HG03060 (cell line): ENCODE measurements around the gene DOCK1.
"Not testable (repeated sequence)": the region's sequence is repeated elsewhere in the genome, so short reads cannot be mapped to it uniquely, and the experiment has no call there.

Source experiments
- ATAC-seq: cut with Tn5 transposase; IDR thresholded peaks from one replicate; pipeline ENCODE4 v1.9.1; 2021; ENCODE audit warnings: low read depth, moderate number of reproducible peaks; ENCODE audit not compliant: unreplicated experiment

DOCK1 gene

DNA sequence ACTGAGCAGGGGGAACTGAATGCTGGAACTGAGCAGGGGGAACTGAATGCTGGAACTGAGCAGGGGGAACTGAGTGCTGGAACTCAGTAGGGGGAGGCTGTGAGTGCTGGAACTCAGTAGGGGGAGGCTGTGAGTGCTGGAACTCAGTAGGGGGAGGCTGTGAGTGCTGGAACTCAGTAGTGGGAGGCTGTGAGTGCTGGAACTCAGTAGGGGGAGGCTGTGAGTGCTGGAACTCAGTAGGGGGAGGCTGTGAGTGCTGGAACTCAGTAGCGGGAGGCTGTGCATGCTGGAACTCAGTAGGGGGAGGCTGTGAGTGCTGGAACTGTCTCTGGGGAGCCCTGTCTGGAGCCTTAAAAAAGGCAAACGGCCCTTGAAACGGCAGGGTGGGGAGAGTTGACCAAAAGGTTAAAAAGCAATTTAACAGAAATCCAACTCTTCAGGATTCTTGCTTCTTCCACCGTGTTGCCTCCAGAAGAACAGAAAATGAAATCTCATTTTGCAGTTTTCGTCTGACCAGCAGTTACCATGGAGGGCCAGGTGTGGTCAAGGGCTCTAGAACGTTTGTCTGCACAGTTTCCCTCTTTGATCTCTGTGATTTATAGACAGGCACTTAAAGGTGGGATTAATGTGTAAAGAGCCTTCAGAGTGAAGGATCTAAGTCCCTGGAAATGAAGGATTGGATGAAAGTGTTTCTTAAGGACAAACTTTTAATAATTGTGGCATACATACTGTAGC lies 19.1 kb downstream of the DOCK1 start:
- no peak for ATAC-seq

DNA sequence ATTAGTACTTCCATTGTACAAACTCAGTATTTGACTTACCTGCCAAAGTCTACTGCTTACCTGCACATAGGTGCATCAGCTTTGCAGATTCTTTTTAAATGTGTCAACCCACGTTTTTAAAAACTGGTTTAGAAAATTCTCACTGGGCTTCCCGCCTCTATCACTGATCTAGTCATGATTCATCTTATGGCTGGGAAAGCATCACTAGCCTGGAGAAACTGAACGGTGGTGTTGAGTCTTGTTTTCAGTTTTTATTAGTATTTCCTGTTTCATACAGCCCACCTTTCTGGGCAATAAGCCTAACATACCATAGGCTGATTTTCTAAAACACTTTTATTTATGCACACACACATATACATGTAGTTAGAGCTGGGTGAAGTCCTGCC lies 19.7 kb downstream of the DOCK1 start:
- ATAC-seq, result no peak

DNA sequence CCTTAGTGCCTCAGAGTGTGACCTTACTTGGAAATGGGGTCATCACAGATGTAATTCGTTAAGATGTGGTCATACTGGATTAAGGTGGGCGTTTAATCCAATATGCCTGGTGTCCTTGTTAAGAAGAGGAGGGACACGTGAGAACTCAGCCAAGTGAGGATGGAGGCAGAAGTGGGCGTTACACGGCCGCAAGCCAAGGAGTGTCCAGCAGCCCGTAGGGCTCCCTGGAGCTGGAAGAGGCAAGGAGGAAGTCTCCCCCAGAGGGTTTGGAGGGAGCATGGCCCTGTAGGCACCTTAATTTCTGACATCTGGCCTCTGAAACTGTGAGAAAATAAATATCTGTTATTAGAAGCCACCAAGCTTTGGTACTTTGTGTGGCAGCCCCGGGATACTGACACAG lies 21.3 kb downstream of the DOCK1 start:
- no peak for ATAC-seq

DNA sequence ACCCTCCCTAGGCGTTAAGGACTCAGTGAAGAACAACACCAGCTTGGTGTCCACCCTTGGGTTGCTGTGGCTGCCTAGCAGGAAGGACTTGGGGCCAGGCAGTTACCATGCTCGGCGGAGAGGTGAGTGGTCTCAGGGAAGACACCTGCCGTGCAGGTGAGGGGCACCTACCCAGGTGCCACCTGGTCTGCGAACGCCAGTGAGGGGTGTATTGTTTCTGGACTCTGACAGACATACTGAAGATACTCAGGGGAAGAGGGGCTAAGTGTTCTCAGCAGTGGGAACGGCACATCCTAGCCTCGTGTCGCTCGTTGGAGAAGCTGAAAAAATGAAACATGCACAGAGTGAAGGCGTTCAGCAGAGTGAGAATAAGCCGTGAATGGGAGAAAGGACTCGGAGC lies 22.6 kb downstream of the DOCK1 start:
- ATAC-seq, result no peak

DNA sequence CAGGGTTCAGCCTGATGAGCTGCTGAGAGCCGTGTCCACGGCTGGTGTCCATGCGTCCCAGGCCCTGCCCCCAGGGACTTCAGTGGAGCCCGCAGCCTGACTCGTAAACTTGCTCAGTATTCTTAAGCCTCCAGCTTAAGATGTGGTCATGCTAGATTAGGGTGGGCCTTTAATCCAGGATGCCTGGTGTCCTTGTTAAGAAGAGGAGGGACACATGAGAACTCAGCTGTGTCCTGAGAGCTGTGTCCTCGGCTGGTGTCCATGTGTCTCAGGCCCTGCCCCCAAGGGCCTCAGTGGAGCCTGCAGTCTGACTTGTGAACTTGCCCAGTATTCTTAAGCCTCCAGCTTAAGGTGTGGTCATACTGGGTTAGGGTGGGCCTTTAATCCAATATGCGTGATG lies 23.0 kb downstream of the DOCK1 start:
- ATAC-seq, result no peak

DNA sequence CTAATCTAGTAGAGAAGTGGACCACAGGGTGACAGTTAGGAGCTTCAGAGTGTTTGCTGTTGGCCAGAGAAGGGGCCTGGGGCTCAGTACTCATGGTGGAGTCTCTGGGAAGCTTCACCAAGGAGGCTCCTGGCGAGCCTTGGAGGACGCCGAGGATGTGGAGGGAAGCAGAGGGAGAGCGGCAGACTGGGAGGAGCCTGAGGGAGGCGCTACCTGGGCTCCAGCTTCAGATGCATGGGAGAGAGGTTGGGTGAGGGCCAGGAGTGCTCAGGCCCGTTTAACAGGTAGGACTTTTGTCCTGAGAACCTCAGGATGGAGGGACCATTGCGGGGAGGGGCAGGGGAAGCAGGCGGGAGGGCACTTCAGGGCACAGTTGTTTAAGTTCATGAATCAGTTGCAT lies 24.2 kb downstream of the DOCK1 start:
- no peak for ATAC-seq

DNA sequence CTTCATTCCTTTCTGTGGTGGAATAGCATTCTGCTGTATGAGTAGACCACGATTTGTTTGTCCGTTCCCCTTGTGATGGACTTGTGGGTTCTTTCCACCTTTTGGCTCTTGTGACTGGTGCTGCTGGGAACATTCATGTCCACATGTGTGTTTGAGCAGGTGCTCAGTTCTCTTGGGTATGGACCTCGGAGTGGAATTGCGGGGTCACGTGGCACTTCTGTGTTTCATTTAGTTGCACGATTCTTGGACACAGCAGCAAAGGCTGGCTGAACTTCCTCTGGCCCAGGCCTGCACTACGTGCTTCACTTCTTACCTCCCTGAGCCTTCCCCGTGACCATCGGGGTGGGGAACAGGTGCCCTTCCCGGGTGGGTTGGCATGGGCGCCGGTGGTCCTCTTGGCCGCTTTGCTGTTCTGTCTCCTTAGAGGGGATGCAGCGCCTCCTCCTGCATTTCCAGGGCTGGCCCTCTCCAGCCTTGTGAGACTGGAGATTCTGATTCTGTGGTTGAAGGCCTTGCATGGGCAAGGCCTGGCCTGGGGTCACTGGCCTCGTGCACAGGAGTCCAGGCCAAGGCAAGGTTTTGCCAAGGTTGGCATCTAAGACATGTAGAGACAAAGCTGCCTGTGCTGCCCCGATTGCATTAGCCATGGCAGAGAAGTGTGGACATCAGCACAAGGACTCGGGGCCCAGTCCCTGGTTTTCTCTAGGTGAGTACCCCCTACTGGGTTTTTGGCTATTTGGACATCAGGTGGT lies 25.1 kb downstream of the DOCK1 start:
- ATAC-seq, result no peak

DNA sequence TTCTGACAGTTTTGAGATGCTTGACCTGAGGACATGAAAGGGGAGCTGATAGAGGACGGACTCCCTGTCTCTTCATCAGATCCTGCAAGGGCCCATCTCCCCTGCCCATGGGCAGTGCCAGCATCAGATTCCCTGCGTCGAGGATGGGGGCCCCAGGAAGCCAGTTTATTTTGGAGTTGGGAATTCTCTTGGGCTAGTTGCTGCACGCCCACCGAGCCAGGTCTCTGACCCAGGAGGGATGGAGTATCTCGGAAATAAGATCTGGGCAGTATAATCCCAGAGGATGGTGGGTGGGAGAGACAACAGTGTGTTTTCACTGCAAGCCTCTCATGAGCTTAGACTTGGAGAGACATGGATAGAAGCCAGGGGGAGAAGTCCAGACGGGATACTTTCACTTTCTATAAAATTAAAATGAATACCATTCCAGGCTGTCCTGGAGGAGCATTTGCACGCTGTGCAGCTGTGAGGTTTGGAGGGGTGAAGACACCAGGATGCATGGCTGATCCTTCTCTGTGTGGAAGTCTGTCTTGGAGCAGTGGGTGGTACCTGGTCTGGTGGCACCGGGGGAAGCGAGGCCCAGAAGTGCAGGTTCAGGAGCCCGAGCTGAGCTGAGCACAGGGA lies 25.8 kb downstream of the DOCK1 start:
- no peak for ATAC-seq

DNA sequence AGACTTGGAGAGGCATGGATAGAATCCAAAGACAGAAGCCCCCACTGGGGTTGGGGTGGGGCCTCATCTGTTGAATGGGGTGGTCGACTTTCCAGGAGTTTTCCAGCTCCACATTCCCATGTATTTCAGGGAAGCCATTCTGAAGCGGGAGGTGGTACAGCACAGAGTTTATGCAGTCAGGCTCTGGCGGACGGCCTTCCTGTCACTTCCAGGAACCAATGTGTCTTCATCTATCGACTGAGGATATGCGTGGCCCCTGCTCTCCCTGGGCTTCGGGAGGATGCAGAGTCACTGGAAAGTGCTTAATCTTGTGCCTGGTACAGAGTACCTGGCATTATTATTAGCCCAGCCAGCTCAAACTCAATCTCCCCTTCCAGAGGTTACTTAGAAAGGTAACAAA lies 26.3 kb downstream of the DOCK1 start:
- no peak for ATAC-seq

DNA sequence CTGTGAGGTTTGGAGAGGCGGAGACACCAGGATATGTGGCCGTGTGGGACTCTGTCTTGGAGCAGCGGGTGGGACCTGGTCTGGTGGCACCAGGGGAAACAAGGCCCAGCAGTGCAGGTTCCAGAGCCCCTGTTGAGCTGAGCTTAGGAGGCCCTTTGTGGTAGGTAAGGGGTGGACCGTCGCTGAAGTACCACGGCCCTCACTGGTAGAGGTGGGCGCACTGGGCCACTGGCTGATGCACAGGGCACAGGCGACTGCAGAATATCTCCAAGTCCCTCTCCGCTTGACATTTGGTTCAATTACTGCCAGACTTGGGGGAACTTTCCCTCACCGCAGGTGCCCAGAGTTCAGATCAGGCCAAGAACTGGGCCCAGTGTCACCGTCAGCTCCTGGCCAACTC lies 27.3 kb downstream of the DOCK1 start:
- no peak for ATAC-seq

DNA sequence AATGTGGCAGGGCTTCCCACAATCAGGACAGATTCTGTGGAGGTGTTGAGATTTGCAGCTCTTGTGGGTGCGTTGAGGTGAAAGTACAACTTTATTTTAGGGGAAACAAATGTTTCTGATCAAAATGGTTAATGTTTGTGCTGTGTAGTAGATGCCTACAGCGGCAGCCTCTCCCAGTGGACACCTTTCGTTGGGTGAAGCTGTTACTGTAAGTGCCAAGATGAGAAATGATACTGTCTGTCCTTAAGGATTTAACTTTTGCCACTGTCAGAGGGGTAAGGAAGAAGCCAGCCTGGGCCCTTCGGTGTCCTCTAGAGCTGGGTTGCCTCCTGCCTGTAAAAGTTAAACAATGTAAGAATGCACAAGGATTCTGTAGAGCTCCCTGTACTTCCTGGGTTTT lies 27.9 kb downstream of the DOCK1 start:
- ATAC-seq, result no peak

DNA sequence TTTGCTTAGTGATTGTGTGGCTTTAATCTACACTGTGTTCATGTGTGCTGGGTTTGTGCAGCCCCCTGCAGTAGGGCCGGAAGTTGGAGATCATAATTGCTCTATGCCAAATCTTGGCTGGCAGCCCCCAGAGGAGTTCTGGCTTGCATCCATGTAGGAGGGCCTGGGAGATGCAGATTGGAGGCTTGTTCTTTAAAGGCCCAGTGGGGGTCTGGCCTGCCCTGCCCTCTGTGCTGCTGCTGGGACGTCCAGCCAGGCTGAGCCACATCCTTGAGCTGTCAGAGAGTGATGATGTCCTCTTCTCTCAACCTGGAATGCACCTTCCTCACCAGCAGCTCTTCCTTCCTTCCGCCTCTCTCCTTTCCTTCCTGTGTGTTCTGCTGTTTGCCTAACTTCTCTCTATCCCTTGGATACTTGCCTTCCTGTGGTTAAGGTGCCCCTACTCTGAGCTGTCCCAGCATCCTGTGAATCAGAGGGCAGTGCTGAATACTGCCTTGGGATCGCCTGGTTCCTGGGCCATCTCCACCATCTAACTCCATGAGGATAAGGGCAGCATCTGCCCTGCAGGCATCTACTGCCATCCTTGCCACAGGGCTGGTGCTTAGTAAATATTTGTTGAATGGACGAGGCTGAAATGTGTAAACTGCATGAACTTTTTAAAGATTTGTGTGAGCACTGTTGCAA lies 30.2 kb downstream of the DOCK1 start:
- no peak for ATAC-seq

DNA sequence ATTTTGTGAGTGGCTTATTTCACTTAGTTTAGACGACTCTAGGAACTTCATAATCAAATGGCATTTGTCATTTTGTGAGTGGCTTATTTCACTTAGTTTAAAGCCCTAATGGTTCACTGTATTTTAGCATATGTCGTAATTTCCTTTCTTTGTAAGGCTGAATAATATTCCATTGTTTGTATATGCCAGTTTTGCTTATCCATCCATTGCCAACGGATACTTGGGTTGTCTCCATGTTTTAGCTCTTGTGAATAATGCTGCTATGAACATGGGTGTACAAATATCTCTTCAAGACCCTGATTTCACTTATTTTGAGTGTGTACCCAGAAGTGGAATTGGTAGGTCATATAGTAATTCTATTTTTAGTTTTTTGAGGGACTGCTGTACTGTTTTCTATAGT lies 31.8 kb downstream of the DOCK1 start:
- ATAC-seq, result no peak

DNA sequence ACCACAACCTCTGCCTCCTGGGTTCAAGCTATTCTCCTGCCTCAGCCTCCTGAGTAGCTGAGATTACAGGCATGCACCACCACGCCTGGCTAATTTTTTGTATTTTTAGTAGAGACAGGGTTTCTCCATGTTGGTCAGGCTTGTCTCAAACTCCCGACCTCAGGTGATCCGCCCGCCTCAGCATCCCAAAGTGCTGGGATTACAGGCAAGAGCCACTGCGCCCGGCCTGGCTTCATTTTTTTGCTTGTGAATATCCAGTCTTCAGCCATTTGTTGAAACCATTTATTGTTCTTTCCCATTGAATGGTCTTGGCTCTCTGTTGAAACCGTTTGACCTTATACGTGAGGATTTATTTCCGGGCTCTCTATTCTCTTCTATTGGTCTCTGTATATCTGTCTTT lies 32.9 kb downstream of the DOCK1 start:
- not testable (repeated sequence) for ATAC-seq

DNA sequence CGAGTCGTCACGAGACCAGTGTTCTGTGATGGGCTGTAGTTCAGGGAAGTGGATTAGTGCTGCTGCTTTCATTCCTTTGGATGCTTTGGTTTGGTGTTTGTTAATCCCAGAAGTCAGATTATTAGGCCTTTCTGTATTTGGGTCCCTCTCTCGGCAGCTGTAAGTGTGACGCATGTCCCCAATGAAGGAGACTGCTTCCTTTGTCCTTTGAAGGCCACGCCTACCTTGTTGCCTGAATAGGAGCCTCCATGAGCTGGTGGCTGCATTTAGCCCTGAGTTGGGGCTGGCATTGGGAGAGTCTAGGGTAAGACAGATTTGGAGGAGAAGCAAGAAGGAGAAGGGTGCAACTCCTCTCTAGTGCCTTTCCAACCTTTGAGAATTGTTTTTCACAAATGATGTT lies 34.5 kb downstream of the DOCK1 start:
- no peak for ATAC-seq

DNA sequence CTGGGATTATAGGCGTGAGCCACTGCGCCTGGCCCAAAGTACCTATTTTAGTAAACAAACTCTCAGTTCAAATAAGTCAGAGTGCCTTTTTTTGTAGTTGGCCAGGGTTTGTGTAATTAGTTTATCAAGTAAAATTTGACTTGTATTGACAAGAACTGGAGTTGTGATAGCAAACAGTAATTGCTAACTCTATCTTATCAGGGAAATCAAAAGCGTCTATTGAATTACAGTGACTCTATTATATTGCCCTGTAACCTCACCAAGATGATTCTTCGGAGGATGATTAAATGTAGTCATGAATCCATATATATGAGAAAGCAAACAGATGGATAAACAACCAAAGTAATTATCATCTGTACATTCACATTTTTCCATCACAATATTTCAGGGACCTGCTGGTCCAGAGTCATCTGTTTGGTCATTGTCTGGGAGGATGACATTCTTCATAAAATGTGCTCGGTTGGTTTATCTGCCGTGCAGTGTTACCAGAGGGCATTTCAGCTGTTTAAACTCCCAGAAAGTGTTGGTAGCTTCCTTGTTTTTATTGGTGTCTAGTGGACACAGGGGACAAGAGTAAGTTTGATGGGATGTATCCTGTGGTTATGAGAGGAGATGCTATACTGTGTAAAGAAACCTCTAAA lies 35.6 kb downstream of the DOCK1 start:
- ATAC-seq, result no peak

DNA sequence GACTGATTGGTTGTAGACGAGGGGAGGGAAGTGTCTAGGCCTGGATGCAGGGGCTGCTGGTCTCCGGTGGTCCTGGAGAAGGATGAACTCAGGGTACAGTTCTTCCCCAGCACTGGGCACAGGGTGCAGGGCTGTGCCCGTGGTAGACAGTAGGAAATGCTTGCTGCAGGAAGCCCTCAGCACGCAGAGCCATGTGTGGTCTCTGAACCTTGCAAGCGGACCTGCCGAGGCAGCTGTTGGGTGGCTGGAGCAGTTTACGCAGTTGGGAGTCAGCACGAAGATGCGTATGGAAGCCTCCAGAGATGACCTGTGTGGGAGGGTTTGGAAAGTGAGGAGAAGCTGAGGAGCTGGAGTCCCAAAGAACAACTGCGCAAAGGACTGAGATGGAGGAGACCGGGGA lies 39.0 kb downstream of the DOCK1 start:
- ATAC-seq, result no peak

DNA sequence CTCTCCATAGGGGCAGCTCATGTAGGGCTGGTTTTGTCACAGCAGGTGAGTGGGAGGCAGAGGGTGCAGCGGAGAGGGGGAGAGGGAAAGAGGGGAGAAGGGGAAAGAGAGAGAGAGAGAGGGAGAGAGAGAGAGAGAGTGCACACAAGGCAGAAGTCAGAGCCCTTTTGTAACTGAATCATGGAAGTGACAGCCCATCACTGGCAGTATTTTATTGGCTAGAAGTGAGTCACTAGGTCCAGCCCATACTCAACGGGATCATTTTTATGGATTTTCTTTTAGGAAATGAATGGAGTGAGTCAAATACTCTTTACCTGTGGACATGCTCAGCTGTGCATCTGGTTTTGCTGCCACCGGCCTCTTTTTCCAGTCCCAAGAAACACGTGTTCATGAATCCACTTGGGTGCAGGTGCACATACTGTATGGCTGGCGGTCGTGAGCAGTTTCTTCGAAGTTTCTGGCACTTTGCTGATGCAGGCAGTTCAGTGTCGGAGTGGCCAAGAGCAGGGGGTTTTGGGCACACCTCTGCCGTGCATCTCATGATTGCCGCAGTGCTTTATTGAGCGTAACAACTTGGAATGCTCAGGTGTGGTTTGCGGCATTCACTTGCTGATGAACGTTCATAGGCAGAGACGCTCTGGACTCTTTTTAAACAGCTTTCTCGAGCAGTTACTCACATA lies 40.3 kb downstream of the DOCK1 start:
- no peak for ATAC-seq

DNA sequence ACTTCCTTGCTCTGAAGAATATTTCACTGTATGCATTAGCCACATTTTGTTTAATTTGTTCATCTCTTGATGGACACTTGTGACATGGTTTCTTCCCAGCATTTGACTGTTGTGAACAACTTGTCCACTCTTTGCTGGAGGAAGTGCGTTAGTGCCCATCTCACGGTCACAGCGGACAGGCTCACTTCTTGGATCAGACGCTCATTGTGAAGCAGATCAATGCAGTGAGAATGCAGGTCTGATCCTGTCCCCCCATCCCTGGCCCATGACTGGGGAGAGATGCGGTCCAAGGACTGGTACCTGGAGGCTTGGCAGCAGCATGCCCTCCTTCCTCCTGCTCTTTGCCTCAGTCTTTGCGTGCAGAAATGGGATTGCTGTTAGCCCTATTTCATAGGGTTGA lies 41.5 kb downstream of the DOCK1 start:
- ATAC-seq, result no peak
